HG03045 (cell line): ENCODE data around the gene DNER.
A peak's percentile ranks its signal among the peaks of the same experiment; 100 is the strongest.
"Not testable (repeated sequence)": the region's sequence is repeated elsewhere in the genome, so short reads cannot be mapped to it uniquely, and the experiment has no call there.

Source experiments
- ATAC-seq: cut with Tn5 transposase; IDR thresholded peaks from one replicate; pipeline ENCODE4 v1.9.1; 2021; ENCODE audit warnings: mild to moderate bottlenecking, moderate library complexity; ENCODE audit not compliant: unreplicated experiment

Gene DNER

GRCh38 chr2:229622495-229623355 is 91.6 kb downstream of the DNER start:
- ATAC-seq: no peak

- ATAC-seq: no peak
Measured at GRCh38 chr2:229620759-229621158, 93.6 kb downstream of the DNER start.

GRCh38 chr2:229620289-229620688 is 94.1 kb downstream of the DNER start:
- no peak for ATAC-seq

- ATAC-seq: no peak
Measured at GRCh38 chr2:229616433-229616832, 97.9 kb downstream of the DNER start.

- ATAC-seq: not testable (repeated sequence)
Measured at GRCh38 chr2:229614021-229614420, 100.3 kb downstream of the DNER start.

GRCh38 chr2:229612384-229612971 is 101.9 kb downstream of the DNER start:
- no peak for ATAC-seq

GRCh38 chr2:229611360-229611759 is 103.0 kb downstream of the DNER start:
- no peak for ATAC-seq

GRCh38 chr2:229610872-229611271 is 103.5 kb downstream of the DNER start:
- no peak for ATAC-seq

GRCh38 chr2:229610333-229610732 is 104.0 kb downstream of the DNER start:
- ATAC-seq: no peak

GRCh38 chr2:229601936-229602335 is 112.4 kb downstream of the DNER start:
- ATAC-seq: no peak

- no peak for ATAC-seq
Measured at GRCh38 chr2:229601396-229601795, 113.0 kb downstream of the DNER start.

GRCh38 chr2:229598227-229598626 is 116.1 kb downstream of the DNER start:
- no peak for ATAC-seq

- no peak for ATAC-seq
Measured at GRCh38 chr2:229596796-229597195, 117.6 kb downstream of the DNER start.

GRCh38 chr2:229591611-229592010 is 122.7 kb downstream of the DNER start:
- ATAC-seq: no peak

- peak; percentile 84 for ATAC-seq
Measured at GRCh38 chr2:229586746-229587705, 127.3 kb downstream of the DNER start.

GRCh38 chr2:229586012-229586411 is 128.3 kb downstream of the DNER start:
- ATAC-seq: no peak

- ATAC-seq: no peak
Measured at GRCh38 chr2:229582151-229582550, 132.2 kb downstream of the DNER start.

GRCh38 chr2:229578052-229578846 is 136.1 kb downstream of the DNER start:
- no peak for ATAC-seq

- ATAC-seq: no peak
Measured at GRCh38 chr2:229575569-229576315, 138.6 kb downstream of the DNER start.
